ENCODE data around the gene KAT8. TPM values are rescaled to one million over a fixed set of nuclear protein-coding genes. Genes with fewer than 3 reads are reported as not detected.
A peak's percentile ranks its signal among the peaks of the same experiment; 100 is the strongest.

KAT8 gene
- total RNA-seq, 1 donor from 2014 or later: 33.5 TPM

- H4K20me1 ChIP-seq (ENCODE audit: insufficient read depth, low read length): peaks cover 24% of the 10 kb centered on the region
- peak overlapping the region; percentile 99 for H3K4me3 ChIP-seq (ENCODE audit: insufficient read depth, low read depth, low read length)
- peak overlapping the region; percentile 92 for H3K27ac ChIP-seq (ENCODE audit: low read depth, low read length)
- H3K9me3 ChIP-seq (ENCODE audit: insufficient read depth, low read depth, low read length): no peaks in the 10 kb centered on the region
- peak overlapping the region; percentile 99 for H3K4me2 ChIP-seq (ENCODE audit: low read length)
- no peak for FAIRE-seq
- H3K79me2 ChIP-seq (ENCODE audit: insufficient read depth, low read length): peaks cover 87% of the 10 kb centered on the region
- H3K4me1 Mint-ChIP-seq (ENCODE audit: low read depth, unreplicated experiment): peaks cover 8% of the 10 kb centered on the region
- H3K36me3 Mint-ChIP-seq (ENCODE audit: low read depth, unreplicated experiment): peaks cover 3% of the 10 kb centered on the region
- peak; percentile 42 for DNase-seq (ENCODE audit: low read depth)
- no peaks in the 10 kb centered on the region for H3K36me3 ChIP-seq (ENCODE audit: insufficient read depth, low read length)
- H3K27me3 Mint-ChIP-seq (ENCODE audit: low read depth, unreplicated experiment): no peaks in the 10 kb centered on the region
- H3K4me1 ChIP-seq (ENCODE audit: insufficient read depth, low read length): peaks cover 15% of the 10 kb centered on the region
- peak overlapping the region; percentile 70 for H2AFZ ChIP-seq (ENCODE audit: low read depth, low read length)
- TF ChIP-seq EZH2 (IDR thresholded peaks at IDR 0.05; ENCODE audit: insufficient read depth, low read length): no peak
- no peak for TF ChIP-seq CTCF (IDR thresholded peaks at IDR 0.05; ENCODE audit: insufficient read depth, low read depth, low read length)
- H3K9me3 Mint-ChIP-seq (ENCODE audit: unreplicated experiment): no peaks in the 10 kb centered on the region
- H3K4me3 Mint-ChIP-seq (ENCODE audit: unreplicated experiment): peak overlapping the region; percentile 99
- peak overlapping the region; percentile 97 for H3K27ac Mint-ChIP-seq (ENCODE audit: unreplicated experiment)
- peak overlapping the region; percentile 95 for H3K9ac ChIP-seq (ENCODE audit: low read length)
- no peaks in the 10 kb centered on the region for H3K27me3 ChIP-seq (ENCODE audit: insufficient read depth, low read length)
These were observed 44.8 kb upstream of the KAT8 start for GRCh38 chr16:31072540-31073141.

GRCh38 chr16:31073142-31073969, 44.1 kb upstream of the KAT8 start:
- Histone ChIP-seq H3K9ac (ENCODE audit: low read length) (peak overlapping the region; percentile 95), H4K20me1 (ENCODE audit: insufficient read depth, low read length) (peaks cover 31% of the 10 kb centered on the region), H3K4me2 (ENCODE audit: low read length) (peak overlapping the region; percentile 99), H3K9me3 (ENCODE audit: insufficient read depth, low read depth, low read length) (no peaks in the 10 kb centered on the region), H2AFZ (ENCODE audit: low read depth, low read length) (peak overlapping the region; percentile 70), H3K27me3 (ENCODE audit: insufficient read depth, low read length) (no peaks in the 10 kb centered on the region), H3K36me3 (ENCODE audit: insufficient read depth, low read length) (no peaks in the 10 kb centered on the region), H3K4me3 (ENCODE audit: insufficient read depth, low read depth, low read length) (peak overlapping the region; percentile 99), H3K79me2 (ENCODE audit: insufficient read depth, low read length) (peaks cover 89% of the 10 kb centered on the region), H3K27ac (ENCODE audit: low read depth, low read length) (peak overlapping the region; percentile 92), H3K4me1 (ENCODE audit: insufficient read depth, low read length) (peaks cover 15% of the 10 kb centered on the region)
- no peak for TF ChIP-seq EZH2 (IDR thresholded peaks at IDR 0.05; ENCODE audit: insufficient read depth, low read length)
- TF ChIP-seq CTCF (IDR thresholded peaks at IDR 0.05; ENCODE audit: insufficient read depth, low read depth, low read length): no peak
- DNase-seq (ENCODE audit: low read depth) (peak; percentile 89), FAIRE-seq (no peak)
- peak overlapping the region; percentile 97 for H3K27ac Mint-ChIP-seq (ENCODE audit: unreplicated experiment)
- H3K27me3 Mint-ChIP-seq (ENCODE audit: low read depth, unreplicated experiment): no peaks in the 10 kb centered on the region
- H3K9me3 Mint-ChIP-seq (ENCODE audit: unreplicated experiment): no peaks in the 10 kb centered on the region
- H3K4me1 Mint-ChIP-seq (ENCODE audit: low read depth, unreplicated experiment): peaks cover 8% of the 10 kb centered on the region
- peak overlapping the region; percentile 99 for H3K4me3 Mint-ChIP-seq (ENCODE audit: unreplicated experiment)
- peaks cover 8% of the 10 kb centered on the region for H3K36me3 Mint-ChIP-seq (ENCODE audit: low read depth, unreplicated experiment)
